ENCODE data around the gene RPL13A. TPM values are rescaled to one million over a fixed set of nuclear protein-coding genes. Genes with fewer than 3 reads are reported as not detected.

The RPL13A gene
- total and polyA plus RNA-seq, 2 of the 13 experiments (the other 11 are each of a cell fraction or from before 2014, with no cell fraction given): 2,601 to 3,407 TPM

DNA sequence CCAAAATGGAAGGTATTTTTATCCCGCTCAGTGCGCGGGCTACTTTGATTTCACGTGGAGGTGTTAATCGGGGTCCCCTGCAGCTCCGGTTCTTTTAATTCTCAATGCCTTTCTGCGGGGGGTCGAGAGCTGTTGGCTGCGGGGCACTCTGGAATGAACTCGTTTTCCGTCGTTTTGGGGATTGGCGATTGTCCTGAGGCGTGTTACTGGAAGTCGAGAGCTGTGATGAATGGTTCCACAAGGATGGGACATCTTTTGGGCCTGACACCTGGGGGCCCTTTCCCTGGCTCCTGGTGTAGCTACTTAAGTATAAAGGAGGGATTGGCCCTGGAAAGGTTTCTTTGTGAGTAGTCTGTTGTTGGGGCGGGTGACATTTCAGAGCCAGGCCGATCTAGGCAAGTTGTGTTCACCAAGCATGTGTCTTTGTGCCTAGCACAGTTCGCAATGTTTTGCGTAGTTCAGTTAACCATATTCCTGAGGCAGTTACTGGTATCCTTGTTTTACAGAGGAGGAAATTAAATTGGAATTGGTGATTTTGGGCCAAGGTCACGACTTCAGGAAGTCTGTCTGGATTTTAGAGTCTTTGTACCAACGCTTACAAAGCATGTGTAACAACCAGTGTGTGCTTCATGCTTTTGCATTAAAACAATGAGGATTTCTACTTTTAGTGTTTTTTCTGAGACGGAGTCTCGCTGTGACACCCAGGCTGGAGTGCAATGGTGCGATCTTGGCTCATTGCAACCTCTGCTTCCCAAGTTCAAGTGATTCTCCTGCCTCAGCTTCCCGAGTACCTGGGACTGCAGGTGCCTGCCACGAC lies 846 bp downstream of the RPL13A start (continued):
- TF ChIP-seq, protein P1, sequence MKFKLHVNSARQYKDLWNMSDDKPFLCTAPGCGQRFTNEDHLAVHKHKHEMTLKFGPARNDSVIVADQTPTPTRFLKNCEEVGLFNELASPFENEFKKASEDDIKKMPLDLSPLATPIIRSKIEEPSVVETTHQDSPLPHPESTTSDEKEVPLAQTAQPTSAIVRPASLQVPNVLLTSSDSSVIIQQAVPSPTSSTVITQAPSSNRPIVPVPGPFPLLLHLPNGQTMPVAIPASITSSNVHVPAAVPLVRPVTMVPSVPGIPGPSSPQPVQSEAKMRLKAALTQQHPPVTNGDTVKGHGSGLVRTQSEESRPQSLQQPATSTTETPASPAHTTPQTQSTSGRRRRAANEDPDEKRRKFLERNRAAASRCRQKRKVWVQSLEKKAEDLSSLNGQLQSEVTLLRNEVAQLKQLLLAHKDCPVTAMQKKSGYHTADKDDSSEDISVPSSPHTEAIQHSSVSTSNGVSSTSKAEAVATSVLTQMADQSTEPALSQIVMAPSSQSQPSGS (CRISPR knock-in tag; IDR thresholded peaks at IDR 0.05): no peak; the same call in 1 of the 2 replicates
- TF ChIP-seq NCOR1 (IDR thresholded peaks at IDR 0.05; ENCODE audit: borderline replicate concordance, low read length) (no peak), ZNF670 (CRISPR knock-in tag; IDR thresholded peaks at IDR 0.05; ENCODE audit: borderline replicate concordance) (peak; percentile 56; the same call in 1 of the 2 replicates), ZNF337 (CRISPR knock-in tag; IDR thresholded peaks at IDR 0.05; ENCODE audit: borderline replicate concordance, low read depth) (no peak), ZBTB21 (CRISPR knock-in tag; IDR thresholded peaks at IDR 0.05) (no peak), ZC3H4 (CRISPR knock-in tag; IDR thresholded peaks at IDR 0.05; ENCODE audit: borderline replicate concordance) (no peak), ARNT (IDR thresholded peaks at IDR 0.05) (no peak), MEF2D (CRISPR knock-in tag; IDR thresholded peaks at IDR 0.05) (no peak), RCOR2 (CRISPR knock-in tag; IDR thresholded peaks at IDR 0.05) (no peak), ZNF619 (CRISPR knock-in tag; IDR thresholded peaks at IDR 0.05) (no peak), HNRNPLL (IDR thresholded peaks at IDR 0.05; ENCODE audit: low read depth, low read length, poor library complexity, severe bottlenecking) (no peak), ZNF446 (CRISPR knock-in tag; IDR thresholded peaks at IDR 0.05) (no peak), ZNF24 (IDR thresholded peaks at IDR 0.05) (no peak), ZNF496 (CRISPR knock-in tag; IDR thresholded peaks at IDR 0.05; ENCODE audit: insufficient replicate concordance) (no peak), REL (CRISPR knock-in tag; conservative IDR thresholded peaks at IDR 0.05) (no peak), TFE3 (CRISPR knock-in tag; IDR thresholded peaks at IDR 0.05) (peak; percentile 10; the same call in 1 of the 2 replicates), EEA1 (CRISPR knock-in tag; IDR thresholded peaks at IDR 0.05; ENCODE audit: borderline replicate concordance) (no peak), HNRNPH1 (optimal IDR thresholded peaks at IDR 0.05; ENCODE audit: low read depth, low read length) (no peak), ZNF570 (CRISPR knock-in tag; IDR thresholded peaks at IDR 0.05; ENCODE audit: borderline replicate concordance) (no peak), ZNF205 (CRISPR knock-in tag; IDR thresholded peaks at IDR 0.05) (no peak)
- TF ChIP-seq, protein P2, sequence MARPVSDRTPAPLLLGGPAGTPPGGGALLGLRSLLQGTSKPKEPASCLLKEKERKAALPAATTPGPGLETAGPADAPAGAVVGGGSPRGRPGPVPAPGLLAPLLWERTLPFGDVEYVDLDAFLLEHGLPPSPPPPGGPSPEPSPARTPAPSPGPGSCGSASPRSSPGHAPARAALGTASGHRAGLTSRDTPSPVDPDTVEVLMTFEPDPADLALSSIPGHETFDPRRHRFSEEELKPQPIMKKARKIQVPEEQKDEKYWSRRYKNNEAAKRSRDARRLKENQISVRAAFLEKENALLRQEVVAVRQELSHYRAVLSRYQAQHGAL (CRISPR knock-in tag; IDR thresholded peaks at IDR 0.05; ENCODE audit: not compliant biosample characterization): no peak
- TF ChIP-seq, protein P3, sequence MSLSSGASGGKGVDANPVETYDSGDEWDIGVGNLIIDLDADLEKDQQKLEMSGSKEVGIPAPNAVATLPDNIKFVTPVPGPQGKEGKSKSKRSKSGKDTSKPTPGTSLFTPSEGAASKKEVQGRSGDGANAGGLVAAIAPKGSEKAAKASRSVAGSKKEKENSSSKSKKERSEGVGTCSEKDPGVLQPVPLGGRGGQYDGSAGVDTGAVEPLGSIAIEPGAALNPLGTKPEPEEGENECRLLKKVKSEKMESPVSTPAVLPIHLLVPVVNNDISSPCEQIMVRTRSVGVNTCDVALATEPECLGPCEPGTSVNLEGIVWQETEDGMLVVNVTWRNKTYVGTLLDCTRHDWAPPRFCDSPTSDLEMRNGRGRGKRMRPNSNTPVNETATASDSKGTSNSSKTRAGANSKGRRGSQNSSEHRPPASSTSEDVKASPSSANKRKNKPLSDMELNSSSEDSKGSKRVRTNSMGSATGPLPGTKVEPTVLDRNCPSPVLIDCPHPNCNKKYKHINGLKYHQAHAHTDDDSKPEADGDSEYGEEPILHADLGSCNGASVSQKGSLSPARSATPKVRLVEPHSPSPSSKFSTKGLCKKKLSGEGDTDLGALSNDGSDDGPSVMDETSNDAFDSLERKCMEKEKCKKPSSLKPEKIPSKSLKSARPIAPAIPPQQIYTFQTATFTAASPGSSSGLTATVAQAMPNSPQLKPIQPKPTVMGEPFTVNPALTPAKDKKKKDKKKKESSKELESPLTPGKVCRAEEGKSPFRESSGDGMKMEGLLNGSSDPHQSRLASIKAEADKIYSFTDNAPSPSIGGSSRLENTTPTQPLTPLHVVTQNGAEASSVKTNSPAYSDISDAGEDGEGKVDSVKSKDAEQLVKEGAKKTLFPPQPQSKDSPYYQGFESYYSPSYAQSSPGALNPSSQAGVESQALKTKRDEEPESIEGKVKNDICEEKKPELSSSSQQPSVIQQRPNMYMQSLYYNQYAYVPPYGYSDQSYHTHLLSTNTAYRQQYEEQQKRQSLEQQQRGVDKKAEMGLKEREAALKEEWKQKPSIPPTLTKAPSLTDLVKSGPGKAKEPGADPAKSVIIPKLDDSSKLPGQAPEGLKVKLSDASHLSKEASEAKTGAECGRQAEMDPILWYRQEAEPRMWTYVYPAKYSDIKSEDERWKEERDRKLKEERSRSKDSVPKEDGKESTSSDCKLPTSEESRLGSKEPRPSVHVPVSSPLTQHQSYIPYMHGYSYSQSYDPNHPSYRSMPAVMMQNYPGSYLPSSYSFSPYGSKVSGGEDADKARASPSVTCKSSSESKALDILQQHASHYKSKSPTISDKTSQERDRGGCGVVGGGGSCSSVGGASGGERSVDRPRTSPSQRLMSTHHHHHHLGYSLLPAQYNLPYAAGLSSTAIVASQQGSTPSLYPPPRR (CRISPR knock-in tag; IDR thresholded peaks at IDR 0.05; ENCODE audit: borderline replicate concordance): no peak

All from HepG2 (cell line).